ENCODE measurements around the gene RNF5. TPM values are rescaled to one million over a fixed set of nuclear protein-coding genes. Genes with fewer than 3 reads are reported as not detected.

RNF5 gene
- total RNA-seq, 1 experiment from 2014 or later, result 114 TPM

GRCh38 chr6:32188381-32189068, 10.3 kb downstream of the RNF5 start:
- Mint-ChIP-seq H3K36me3 (peaks cover 22% of the 10 kb centered on the region), H3K4me1 (peaks cover 47% of the 10 kb centered on the region), H3K27ac (peak overlapping the region; percentile 88), H3K9me3 (no peaks in the 10 kb centered on the region), H3K4me3 (peak overlapping the region; percentile 85), H3K27me3 (ENCODE audit: low read depth) (no peaks in the 10 kb centered on the region)
- no peak for DNase-seq (ENCODE audit: low spot score)
- CTCF ChIA-PET, result interaction anchor here (1.1 to 1.2 kb wide), 2 partner anchors 10 to 11 kb away, joined by 3 to 4 read pairs; partner anchors contain the start of gene RNF5
- TF ChIP-seq RELA (CRISPR knock-in tag; IDR thresholded peaks at IDR 0.05; ENCODE audit: borderline replicate concordance), result no peak
- no peak for TF ChIP-seq NFYB (CRISPR knock-in tag; conservative IDR thresholded peaks at IDR 0.05; ENCODE audit: low read depth)
- TF ChIP-seq IRF1 (CRISPR knock-in tag; IDR thresholded peaks at IDR 0.05), result no peak
- TF ChIP-seq ZNF425 (CRISPR knock-in tag; conservative IDR thresholded peaks at IDR 0.05), result no peak
- no peak for TF ChIP-seq GTF2I (CRISPR knock-in tag; conservative IDR thresholded peaks at IDR 0.05)
- TF ChIP-seq, protein P1, sequence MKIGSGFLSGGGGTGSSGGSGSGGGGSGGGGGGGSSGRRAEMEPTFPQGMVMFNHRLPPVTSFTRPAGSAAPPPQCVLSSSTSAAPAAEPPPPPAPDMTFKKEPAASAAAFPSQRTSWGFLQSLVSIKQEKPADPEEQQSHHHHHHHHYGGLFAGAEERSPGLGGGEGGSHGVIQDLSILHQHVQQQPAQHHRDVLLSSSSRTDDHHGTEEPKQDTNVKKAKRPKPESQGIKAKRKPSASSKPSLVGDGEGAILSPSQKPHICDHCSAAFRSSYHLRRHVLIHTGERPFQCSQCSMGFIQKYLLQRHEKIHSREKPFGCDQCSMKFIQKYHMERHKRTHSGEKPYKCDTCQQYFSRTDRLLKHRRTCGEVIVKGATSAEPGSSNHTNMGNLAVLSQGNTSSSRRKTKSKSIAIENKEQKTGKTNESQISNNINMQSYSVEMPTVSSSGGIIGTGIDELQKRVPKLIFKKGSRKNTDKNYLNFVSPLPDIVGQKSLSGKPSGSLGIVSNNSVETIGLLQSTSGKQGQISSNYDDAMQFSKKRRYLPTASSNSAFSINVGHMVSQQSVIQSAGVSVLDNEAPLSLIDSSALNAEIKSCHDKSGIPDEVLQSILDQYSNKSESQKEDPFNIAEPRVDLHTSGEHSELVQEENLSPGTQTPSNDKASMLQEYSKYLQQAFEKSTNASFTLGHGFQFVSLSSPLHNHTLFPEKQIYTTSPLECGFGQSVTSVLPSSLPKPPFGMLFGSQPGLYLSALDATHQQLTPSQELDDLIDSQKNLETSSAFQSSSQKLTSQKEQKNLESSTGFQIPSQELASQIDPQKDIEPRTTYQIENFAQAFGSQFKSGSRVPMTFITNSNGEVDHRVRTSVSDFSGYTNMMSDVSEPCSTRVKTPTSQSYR (CRISPR knock-in tag; IDR thresholded peaks at IDR 0.05), result no peak
- no peak for TF ChIP-seq GABPB1 (CRISPR knock-in tag; IDR thresholded peaks at IDR 0.05)
- TF ChIP-seq ELF4 (CRISPR knock-in tag; IDR thresholded peaks at IDR 0.05; ENCODE audit: low read depth), result no peak
- no peak for TF ChIP-seq NR1H2 (CRISPR knock-in tag; IDR thresholded peaks at IDR 0.05)
- TF ChIP-seq, protein P2, sequence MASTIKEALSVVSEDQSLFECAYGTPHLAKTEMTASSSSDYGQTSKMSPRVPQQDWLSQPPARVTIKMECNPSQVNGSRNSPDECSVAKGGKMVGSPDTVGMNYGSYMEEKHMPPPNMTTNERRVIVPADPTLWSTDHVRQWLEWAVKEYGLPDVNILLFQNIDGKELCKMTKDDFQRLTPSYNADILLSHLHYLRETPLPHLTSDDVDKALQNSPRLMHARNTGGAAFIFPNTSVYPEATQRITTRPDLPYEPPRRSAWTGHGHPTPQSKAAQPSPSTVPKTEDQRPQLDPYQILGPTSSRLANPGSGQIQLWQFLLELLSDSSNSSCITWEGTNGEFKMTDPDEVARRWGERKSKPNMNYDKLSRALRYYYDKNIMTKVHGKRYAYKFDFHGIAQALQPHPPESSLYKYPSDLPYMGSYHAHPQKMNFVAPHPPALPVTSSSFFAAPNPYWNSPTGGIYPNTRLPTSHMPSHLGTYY (CRISPR knock-in tag; IDR thresholded peaks at IDR 0.05), result no peak
- TF ChIP-seq, protein P3, sequence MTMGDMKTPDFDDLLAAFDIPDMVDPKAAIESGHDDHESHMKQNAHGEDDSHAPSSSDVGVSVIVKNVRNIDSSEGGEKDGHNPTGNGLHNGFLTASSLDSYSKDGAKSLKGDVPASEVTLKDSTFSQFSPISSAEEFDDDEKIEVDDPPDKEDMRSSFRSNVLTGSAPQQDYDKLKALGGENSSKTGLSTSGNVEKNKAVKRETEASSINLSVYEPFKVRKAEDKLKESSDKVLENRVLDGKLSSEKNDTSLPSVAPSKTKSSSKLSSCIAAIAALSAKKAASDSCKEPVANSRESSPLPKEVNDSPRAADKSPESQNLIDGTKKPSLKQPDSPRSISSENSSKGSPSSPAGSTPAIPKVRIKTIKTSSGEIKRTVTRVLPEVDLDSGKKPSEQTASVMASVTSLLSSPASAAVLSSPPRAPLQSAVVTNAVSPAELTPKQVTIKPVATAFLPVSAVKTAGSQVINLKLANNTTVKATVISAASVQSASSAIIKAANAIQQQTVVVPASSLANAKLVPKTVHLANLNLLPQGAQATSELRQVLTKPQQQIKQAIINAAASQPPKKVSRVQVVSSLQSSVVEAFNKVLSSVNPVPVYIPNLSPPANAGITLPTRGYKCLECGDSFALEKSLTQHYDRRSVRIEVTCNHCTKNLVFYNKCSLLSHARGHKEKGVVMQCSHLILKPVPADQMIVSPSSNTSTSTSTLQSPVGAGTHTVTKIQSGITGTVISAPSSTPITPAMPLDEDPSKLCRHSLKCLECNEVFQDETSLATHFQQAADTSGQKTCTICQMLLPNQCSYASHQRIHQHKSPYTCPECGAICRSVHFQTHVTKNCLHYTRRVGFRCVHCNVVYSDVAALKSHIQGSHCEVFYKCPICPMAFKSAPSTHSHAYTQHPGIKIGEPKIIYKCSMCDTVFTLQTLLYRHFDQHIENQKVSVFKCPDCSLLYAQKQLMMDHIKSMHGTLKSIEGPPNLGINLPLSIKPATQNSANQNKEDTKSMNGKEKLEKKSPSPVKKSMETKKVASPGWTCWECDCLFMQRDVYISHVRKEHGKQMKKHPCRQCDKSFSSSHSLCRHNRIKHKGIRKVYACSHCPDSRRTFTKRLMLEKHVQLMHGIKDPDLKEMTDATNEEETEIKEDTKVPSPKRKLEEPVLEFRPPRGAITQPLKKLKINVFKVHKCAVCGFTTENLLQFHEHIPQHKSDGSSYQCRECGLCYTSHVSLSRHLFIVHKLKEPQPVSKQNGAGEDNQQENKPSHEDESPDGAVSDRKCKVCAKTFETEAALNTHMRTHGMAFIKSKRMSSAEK (CRISPR knock-in tag; IDR thresholded peaks at IDR 0.05; ENCODE audit: borderline replicate concordance), result no peak
- no peak for TF ChIP-seq FOXK1 (CRISPR knock-in tag; IDR thresholded peaks at IDR 0.05)
- TF ChIP-seq STAT6 (CRISPR knock-in tag; conservative IDR thresholded peaks at IDR 0.05; ENCODE audit: low read depth), result no peak
- no peak for TF ChIP-seq ZMAT4 (CRISPR knock-in tag; IDR thresholded peaks at IDR 0.05)
- TF ChIP-seq, protein P4, sequence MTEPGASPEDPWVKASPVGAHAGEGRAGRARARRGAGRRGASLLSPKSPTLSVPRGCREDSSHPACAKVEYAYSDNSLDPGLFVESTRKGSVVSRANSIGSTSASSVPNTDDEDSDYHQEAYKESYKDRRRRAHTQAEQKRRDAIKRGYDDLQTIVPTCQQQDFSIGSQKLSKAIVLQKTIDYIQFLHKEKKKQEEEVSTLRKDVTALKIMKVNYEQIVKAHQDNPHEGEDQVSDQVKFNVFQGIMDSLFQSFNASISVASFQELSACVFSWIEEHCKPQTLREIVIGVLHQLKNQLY (CRISPR knock-in tag; IDR thresholded peaks at IDR 0.05), result no peak
- no peak for TF ChIP-seq NR2C2 (CRISPR knock-in tag; IDR thresholded peaks at IDR 0.05)
- no peak for TF ChIP-seq CREM (CRISPR knock-in tag; IDR thresholded peaks at IDR 0.05)
- POLR2A ChIA-PET, result no interaction called here
- ATAC-seq, result peak; percentile 4; the same call in 1 of the 2 replicates
